ENCODE measurements around the gene KRTAP5-3. TPM values are rescaled to one million over a fixed set of nuclear protein-coding genes. Genes with fewer than 3 reads are reported as not detected.

Gene KRTAP5-3
- total RNA-seq, 2 donors from 2014 or later = not detected

Other genes with a start within 250 kb of the KRTAP5-3 start
- gene BRSK2, start 218.5 kb downstream of the KRTAP5-3 start, total RNA-seq = 1 to 10 TPM in 1 of 2 donors, under 1 TPM in 1; 0.45 to 1.3 TPM
- gene MOB2, start 121.7 kb downstream of the KRTAP5-3 start, total RNA-seq = 10 to 100 TPM; 17.7 to 23.2 TPM
- gene DUSP8, start 36.2 kb downstream of the KRTAP5-3 start, total RNA-seq = 1 to 10 TPM; 1.1 TPM
- gene KRTAP5-1, start 23.2 kb downstream of the KRTAP5-3 start, total RNA-seq = not detected
- gene KRTAP5-2, start 10.2 kb downstream of the KRTAP5-3 start, total RNA-seq = not detected
- gene KRTAP5-4, start 13.7 kb upstream of the KRTAP5-3 start, total RNA-seq = not detected
- not detected for gene KRTAP5-5, start 21.3 kb upstream of the KRTAP5-3 start, total RNA-seq
- gene KRTAP5-6, start 88.7 kb upstream of the KRTAP5-3 start, total RNA-seq = not detected
- 1 to 10 TPM; 1.2 to 1.8 TPM for gene IFITM10, start 142.1 kb upstream of the KRTAP5-3 start, total RNA-seq
- gene CTSD, start 155.5 kb upstream of the KRTAP5-3 start, total RNA-seq = 10 to 100 TPM; 47.2 to 55.7 TPM
- gene SYT8, start 226.5 kb upstream of the KRTAP5-3 start, total RNA-seq = not detected
- gene TNNI2, start 230.5 kb upstream of the KRTAP5-3 start, total RNA-seq = not detected
- 100 to 1,000 TPM; 102 to 263 TPM for gene LSP1, start 244.6 kb upstream of the KRTAP5-3 start, total RNA-seq